Osteocyte (in vitro differentiated cells): Measurements from ENCODE around the gene MRTFA. TPM values are rescaled to one million over a fixed set of nuclear protein-coding genes. Genes with fewer than 3 reads are reported as not detected.

Experiments used
- DNase-seq: peaks from one replicate; pipeline ENCODE4 v3.0.0; 2021; ENCODE audit warnings: mixed read lengths; ENCODE audit not compliant: unreplicated experiment; ENCODE audit errors: extremely low spot score
- H3K27ac Mint-ChIP-seq: one replicate; pipeline ENCODE4 v1.8.0; 2021; ENCODE audit warnings: mild to moderate bottlenecking, mixed read lengths; ENCODE audit not compliant: unreplicated experiment
- H3K27me3 Mint-ChIP-seq: one replicate; pipeline ENCODE4 v1.8.0; 2021; ENCODE audit warnings: mixed read lengths; ENCODE audit not compliant: unreplicated experiment
- H3K36me3 Mint-ChIP-seq: one replicate; pipeline ENCODE4 v1.8.0; 2021; ENCODE audit warnings: mixed read lengths; ENCODE audit not compliant: unreplicated experiment
- H3K4me1 Mint-ChIP-seq: one replicate; pipeline ENCODE4 v1.8.0; 2021; ENCODE audit warnings: mixed read lengths; ENCODE audit not compliant: unreplicated experiment
- H3K4me3 Mint-ChIP-seq: one replicate; pipeline ENCODE4 v1.8.0; 2021; ENCODE audit warnings: mild to moderate bottlenecking, moderate library complexity, mixed read lengths; ENCODE audit not compliant: unreplicated experiment
- H3K9me3 Mint-ChIP-seq: one replicate; pipeline ENCODE4 v1.8.0; 2021; ENCODE audit warnings: mixed read lengths; ENCODE audit not compliant: unreplicated experiment
- CTCF ChIP-seq: fragments of 200-600 bp; sonication (generic); IDR thresholded peaks from 2 replicates; pipeline ENCODE4 v1.5.0; 2021; ENCODE audit warnings: antibody characterized with exemption, mild to moderate bottlenecking, moderate library complexity
- total RNA-seq: library from RNA; stranded (reverse); gene quantifications from 2 replicates; pipeline ENCODE4 v1.2.1, GENCODE V29; 2021

The MRTFA gene
- total RNA-seq, 1 donor from 2014 or later = 59.0 TPM

DNA sequence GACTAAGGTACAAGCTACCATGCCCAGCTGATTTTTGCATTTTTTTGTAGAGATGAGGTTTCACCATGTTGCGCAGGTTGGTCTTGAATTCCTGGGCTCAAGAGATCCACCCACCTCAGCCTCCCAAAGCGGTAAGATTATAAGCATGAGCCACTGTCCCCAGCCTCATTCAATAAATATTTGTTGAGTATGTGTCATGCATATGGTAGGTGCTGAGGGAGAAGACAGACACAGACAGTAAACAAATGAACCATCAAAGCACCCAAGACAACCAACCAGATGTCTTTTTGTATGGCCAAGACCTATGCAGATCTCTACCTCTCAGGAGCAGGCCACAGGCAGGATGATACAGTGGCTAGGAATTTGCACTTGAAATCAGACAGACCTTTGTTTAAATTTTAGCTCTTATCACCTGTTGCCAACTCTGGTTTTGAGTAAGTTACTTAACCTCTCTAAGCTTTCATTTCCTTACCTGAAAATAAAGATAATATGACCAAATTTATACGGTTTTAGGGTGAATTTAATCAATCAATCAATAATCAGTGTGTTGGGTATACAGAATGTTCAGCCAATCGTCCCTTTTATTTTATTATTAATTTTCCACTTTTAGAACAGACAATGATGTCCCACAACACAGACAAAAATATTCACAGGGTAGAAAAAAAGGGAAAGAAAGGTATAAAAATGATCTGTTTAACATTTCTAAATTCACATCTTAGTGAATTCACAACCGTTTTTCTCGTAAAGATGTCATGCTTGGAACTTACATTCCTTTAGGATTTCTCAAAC lies 137.9 kb downstream of the MRTFA start:
- Mint-ChIP-seq H3K9me3 (peaks cover 2% of the 10 kb centered on the region), H3K27me3 (no peaks in the 10 kb centered on the region), H3K27ac (peak overlapping the region; percentile 90), H3K4me3 (no peak overlapping the region), H3K36me3 (peaks cover 7% of the 10 kb centered on the region), H3K4me1 (peaks cover 40% of the 10 kb centered on the region)
- DNase-seq = no peak
- no peak for TF ChIP-seq CTCF

DNA sequence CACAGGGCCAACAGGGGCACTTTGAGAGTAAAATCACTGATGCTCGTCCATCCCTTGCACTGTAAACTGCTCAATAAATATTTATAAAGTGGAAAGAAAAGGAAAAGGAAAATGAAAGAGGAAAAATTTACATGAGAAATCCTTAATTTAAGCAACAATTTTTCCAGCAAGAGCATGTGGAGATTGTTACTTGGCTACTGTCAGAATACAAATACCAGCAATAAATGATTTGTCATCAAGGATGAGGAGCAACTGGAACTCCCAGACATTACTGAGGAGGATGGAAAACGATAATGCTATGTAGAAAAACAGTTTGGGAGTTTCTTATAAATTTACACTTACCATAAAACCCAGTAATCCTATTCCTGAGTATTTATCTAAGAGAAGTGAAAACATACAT lies 143.1 kb downstream of the MRTFA start:
- DNase-seq = no peak
- Mint-ChIP-seq H3K27me3 (no peaks in the 10 kb centered on the region), H3K9me3 (peaks cover 6% of the 10 kb centered on the region), H3K4me3 (no peak overlapping the region), H3K27ac (peak overlapping the region; percentile 32), H3K36me3 (no peaks in the 10 kb centered on the region), H3K4me1 (peaks cover 42% of the 10 kb centered on the region)
- TF ChIP-seq CTCF = no peak

DNA sequence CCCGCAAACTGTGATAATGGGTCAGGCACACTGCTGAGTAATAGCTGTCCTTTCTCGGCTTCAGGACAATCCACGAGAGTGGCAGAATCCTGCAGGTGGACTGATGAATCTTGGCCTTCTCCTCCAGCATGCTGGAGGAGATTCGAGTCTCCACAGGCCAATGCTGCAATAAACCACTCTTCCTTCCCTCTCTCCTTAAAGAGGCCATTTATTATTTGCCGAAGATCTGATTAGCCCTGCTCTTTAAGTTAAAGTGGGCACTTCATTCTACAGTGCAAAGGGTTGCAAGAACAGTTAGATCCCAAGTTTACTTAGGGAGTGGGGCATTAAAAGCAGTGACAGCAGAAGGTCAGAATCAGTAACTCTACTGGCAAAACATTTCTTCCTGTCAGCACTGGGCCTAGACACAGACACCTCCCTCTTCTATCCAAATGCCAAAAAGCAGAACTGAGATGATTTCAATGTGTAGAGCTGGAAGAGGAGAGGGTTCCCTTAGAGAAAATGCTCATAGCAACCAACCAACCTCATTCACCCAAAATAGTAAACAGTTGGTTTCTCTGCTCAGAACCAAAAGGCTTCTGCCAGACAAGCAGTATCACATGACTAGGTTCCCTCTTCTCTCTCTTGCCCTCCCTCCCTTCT lies 144.4 kb downstream of the MRTFA start:
- Mint-ChIP-seq H3K4me1 (peaks cover 43% of the 10 kb centered on the region), H3K27me3 (no peaks in the 10 kb centered on the region), H3K36me3 (no peaks in the 10 kb centered on the region), H3K4me3 (no peak overlapping the region), H3K27ac (peak overlapping the region; percentile 55), H3K9me3 (peaks cover 6% of the 10 kb centered on the region)
- no peak for TF ChIP-seq CTCF
- DNase-seq = no peak

DNA sequence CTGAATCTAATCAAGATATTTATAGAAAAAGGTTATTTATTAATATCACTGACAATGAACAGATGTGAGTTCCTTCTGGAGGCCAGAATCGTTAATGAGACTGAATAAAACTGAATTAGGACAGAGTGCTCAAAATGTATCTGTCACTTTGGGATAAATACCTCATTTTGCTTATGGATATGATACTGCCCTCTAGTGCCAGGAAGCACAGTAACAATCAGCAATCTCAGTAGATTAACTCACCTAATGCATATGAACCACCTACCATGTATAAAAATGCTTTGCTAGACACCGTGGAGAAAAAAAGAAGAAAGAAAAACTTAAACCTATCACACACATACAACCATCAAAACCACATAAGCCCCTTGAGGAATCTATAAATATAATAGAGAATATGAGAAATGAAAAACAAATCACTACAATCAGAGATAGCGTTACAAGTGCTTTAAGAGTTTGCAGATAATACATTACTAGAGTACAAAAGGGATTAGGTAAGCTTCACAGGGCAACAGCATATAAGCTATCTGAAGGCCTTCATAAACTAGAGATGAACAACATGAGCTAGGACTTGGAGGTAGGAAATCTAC lies 148.8 kb downstream of the MRTFA start:
- Mint-ChIP-seq H3K27ac (no peak overlapping the region), H3K27me3 (no peaks in the 10 kb centered on the region), H3K9me3 (no peaks in the 10 kb centered on the region), H3K4me3 (no peak overlapping the region), H3K4me1 (peaks cover 54% of the 10 kb centered on the region), H3K36me3 (no peaks in the 10 kb centered on the region)
- peak; percentile 72 for TF ChIP-seq CTCF
- DNase-seq = no peak
